ENCODE data around the gene TAS1R3.
A peak's percentile ranks its signal among the peaks of the same experiment; 100 is the strongest.

Gene TAS1R3

GRCh38 chr1:1343811-1344421, 12.8 kb downstream of the TAS1R3 start:
- ChIA-PET POLR2A (no interaction called here), CTCF (no interaction called here)
- TF ChIP-seq NFRKB (IDR thresholded peaks at IDR 0.05) (no peak), TARDBP (IDR thresholded peaks at IDR 0.05) (no peak), FOXA1 (IDR thresholded peaks at IDR 0.05) (no peak), ARNT (IDR thresholded peaks at IDR 0.05) (no peak), ZNF384 (IDR thresholded peaks at IDR 0.05) (no peak), ELF4 (IDR thresholded peaks at IDR 0.05) (no peak), L3MBTL2 (conservative IDR thresholded peaks at IDR 0.05) (no peak), SUZ12 (IDR thresholded peaks at IDR 0.05) (no peak), FOXK2 (IDR thresholded peaks at IDR 0.05) (no peak), SP1 (IDR thresholded peaks at IDR 0.05) (no peak)
- no peak for DNase-seq (ENCODE audit: extremely low spot score)

- TF ChIP-seq LEF1 (IDR thresholded peaks at IDR 0.05; ENCODE audit: borderline replicate concordance) (no peak), ZNF384 (IDR thresholded peaks at IDR 0.05) (no peak), SP1 (IDR thresholded peaks at IDR 0.05) (no peak), TARDBP (IDR thresholded peaks at IDR 0.05) (no peak), SUZ12 (IDR thresholded peaks at IDR 0.05) (no peak), FOXK2 (IDR thresholded peaks at IDR 0.05) (no peak), ARNT (IDR thresholded peaks at IDR 0.05) (no peak), CTBP1 (IDR thresholded peaks at IDR 0.05; ENCODE audit: borderline replicate concordance) (no peak), NFRKB (IDR thresholded peaks at IDR 0.05) (no peak), PKNOX1 (IDR thresholded peaks at IDR 0.05) (no peak), HDGF (IDR thresholded peaks at IDR 0.05; ENCODE audit: borderline replicate concordance) (no peak), BHLHE40 (IDR thresholded peaks at IDR 0.05; ENCODE audit: borderline replicate concordance) (no peak)
- DNase-seq (ENCODE audit: extremely low spot score), result peak; percentile 57
- POLR2A ChIA-PET, result no interaction called here
- CTCF ChIA-PET, result interaction anchor here (0.7 to 1.9 kb wide), 2 partner anchors 53 to 160 kb away, joined by 3 to 9 read pairs; no protein-coding TSS in a partner anchor
These were observed 13.7 kb downstream of the TAS1R3 start for GRCh38 chr1:1344655-1345361.

GRCh38 chr1:1345384-1345783, 14.3 kb downstream of the TAS1R3 start:
- POLR2A ChIA-PET, result no interaction called here
- CTCF ChIA-PET, result interaction anchor here (1.9 kb wide), 1 partner anchor 159 kb away, joined by 9 read pairs; no protein-coding TSS in a partner anchor
- DNase-seq (ENCODE audit: extremely low spot score), result no peak
- no peak for TF ChIP-seq ELF4 (IDR thresholded peaks at IDR 0.05)
- no peak for TF ChIP-seq ARNT (IDR thresholded peaks at IDR 0.05)
- no peak for TF ChIP-seq PKNOX1 (IDR thresholded peaks at IDR 0.05)
- no peak for TF ChIP-seq FOXM1 (IDR thresholded peaks at IDR 0.05; ENCODE audit: borderline replicate concordance)
- no peak for TF ChIP-seq HDGF (IDR thresholded peaks at IDR 0.05; ENCODE audit: borderline replicate concordance)
- no peak for TF ChIP-seq BHLHE40 (IDR thresholded peaks at IDR 0.05; ENCODE audit: borderline replicate concordance)
- no peak for TF ChIP-seq TARDBP (IDR thresholded peaks at IDR 0.05)
- no peak for TF ChIP-seq SUZ12 (IDR thresholded peaks at IDR 0.05)

GRCh38 chr1:1345860-1346500, 14.9 kb downstream of the TAS1R3 start:
- no peak for DNase-seq (ENCODE audit: extremely low spot score)
- TF ChIP-seq L3MBTL2 (conservative IDR thresholded peaks at IDR 0.05) (no peak), FOXK2 (IDR thresholded peaks at IDR 0.05) (no peak), CTBP1 (IDR thresholded peaks at IDR 0.05; ENCODE audit: borderline replicate concordance) (no peak), LEF1 (IDR thresholded peaks at IDR 0.05; ENCODE audit: borderline replicate concordance) (no peak), SUZ12 (IDR thresholded peaks at IDR 0.05) (no peak), TARDBP (IDR thresholded peaks at IDR 0.05) (no peak), HDGF (IDR thresholded peaks at IDR 0.05; ENCODE audit: borderline replicate concordance) (no peak), NFRKB (IDR thresholded peaks at IDR 0.05) (no peak), ELF4 (IDR thresholded peaks at IDR 0.05) (no peak), SP1 (IDR thresholded peaks at IDR 0.05) (no peak), PKNOX1 (IDR thresholded peaks at IDR 0.05) (no peak), BHLHE40 (IDR thresholded peaks at IDR 0.05; ENCODE audit: borderline replicate concordance) (no peak), ARNT (IDR thresholded peaks at IDR 0.05) (no peak), FOXA1 (IDR thresholded peaks at IDR 0.05) (no peak), FOXM1 (IDR thresholded peaks at IDR 0.05; ENCODE audit: borderline replicate concordance) (no peak)
- POLR2A ChIA-PET, result no interaction called here
- CTCF ChIA-PET, result interaction anchor here (1.9 kb wide), 1 partner anchor 158 kb away, joined by 9 read pairs; no protein-coding TSS in a partner anchor

- ChIA-PET CTCF (interaction anchor here (1.9 kb wide), 1 partner anchor 158 kb away, joined by 9 read pairs; no protein-coding TSS in a partner anchor), POLR2A (no interaction called here)
- TF ChIP-seq HDGF (IDR thresholded peaks at IDR 0.05; ENCODE audit: borderline replicate concordance) (no peak), FOXK2 (IDR thresholded peaks at IDR 0.05) (no peak), CTBP1 (IDR thresholded peaks at IDR 0.05; ENCODE audit: borderline replicate concordance) (no peak), TARDBP (IDR thresholded peaks at IDR 0.05) (no peak), L3MBTL2 (conservative IDR thresholded peaks at IDR 0.05) (no peak), FOXM1 (IDR thresholded peaks at IDR 0.05; ENCODE audit: borderline replicate concordance) (no peak), BHLHE40 (IDR thresholded peaks at IDR 0.05; ENCODE audit: borderline replicate concordance) (no peak), NFRKB (IDR thresholded peaks at IDR 0.05) (no peak), LEF1 (IDR thresholded peaks at IDR 0.05; ENCODE audit: borderline replicate concordance) (no peak)
- DNase-seq (ENCODE audit: extremely low spot score), result no peak
These were observed 15.4 kb downstream of the TAS1R3 start for GRCh38 chr1:1346501-1346890.
